Activated CD4-positive, alpha-beta memory T cell treated with anti-CD3 and anti-CD28 coated beads, Interleukin-2, amount 10 ng/mL, durations not matched to agents 7 days and 5 days (primary cell): ENCODE results near the gene KREMEN1. TPM values are rescaled to one million over a fixed set of nuclear protein-coding genes. Genes with fewer than 3 reads are reported as not detected.

ENCODE experiments used
- CTCF ChIA-PET: fragments of 350-600 bp; sonication (Branson Sonifier 250); formaldehyde crosslinking; loops from one replicate; lab custom pipeline; 2021; ENCODE audit warnings: antibody characterized with exemption, inconsistent platforms; lab: Charles Lee
- POLR2A ChIA-PET: fragments of 350-600 bp; sonication (Branson Sonifier 250); formaldehyde crosslinking; loops from one replicate; lab custom pipeline; 2021; ENCODE audit warnings: antibody characterized with exemption; lab: Charles Lee
- DNase-seq: peaks from one replicate; pipeline ENCODE4 v3.0.0-alpha.2; 2020
- H3K27ac Mint-ChIP-seq: one replicate; pipeline ENCODE4 v1.8.0; 2021; ENCODE audit warnings: mild to moderate bottlenecking, mixed read lengths
- H3K27me3 Mint-ChIP-seq: one replicate; pipeline ENCODE4 v1.8.0; 2021; ENCODE audit warnings: mixed read lengths
- H3K36me3 Mint-ChIP-seq: one replicate; pipeline ENCODE4 v1.8.0; 2021; ENCODE audit warnings: low read depth, mixed read lengths
- H3K4me1 Mint-ChIP-seq: one replicate; pipeline ENCODE4 v1.8.0; 2021; ENCODE audit warnings: mixed read lengths
- H3K4me3 Mint-ChIP-seq: one replicate; pipeline ENCODE4 v1.8.0; 2021; ENCODE audit warnings: mild to moderate bottlenecking, mixed read lengths
- H3K9me3 Mint-ChIP-seq: one replicate; pipeline ENCODE4 v1.8.0; 2021; ENCODE audit warnings: mixed read lengths
- total RNA-seq, 2 experiments: library from RNA; stranded (reverse); gene quantifications; one replicate each; pipeline ENCODE4 v1.2.3, GENCODE V29; 2021

Gene KREMEN1
- total RNA-seq, 2 experiments from 2014 or later: not detected

DNA sequence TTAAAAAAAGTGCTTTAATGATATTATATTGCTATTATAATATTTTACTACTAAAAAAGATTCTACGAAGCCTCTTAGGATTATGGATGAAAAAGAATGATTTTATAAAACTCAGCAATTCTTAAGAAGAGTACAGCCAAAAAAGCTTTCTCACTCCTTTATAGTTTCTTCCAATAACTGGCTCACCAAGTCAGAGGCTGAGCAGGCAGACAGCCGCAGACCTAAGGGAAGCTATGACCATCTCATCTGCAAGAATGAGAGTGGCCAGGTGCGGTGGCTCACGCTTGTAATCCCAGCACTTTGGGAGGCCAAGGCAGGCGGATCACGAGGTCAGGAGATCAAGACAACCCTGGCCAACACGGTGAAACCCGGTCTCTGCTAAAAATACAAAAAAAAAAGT, 120.2 kb downstream of the KREMEN1 start:
- ChIA-PET POLR2A (no interaction called here), CTCF (interaction anchor here (0.6 to 0.7 kb wide), 3 partner anchors 10 to 287 kb away, joined by 3 read pairs; no protein-coding TSS in a partner anchor)
- no peak for DNase-seq
- peaks cover 6% of the 10 kb centered on the region for H3K9me3 Mint-ChIP-seq
- no peak overlapping the region for H3K27ac Mint-ChIP-seq
- H3K4me3 Mint-ChIP-seq: no peak overlapping the region
- peaks cover 27% of the 10 kb centered on the region for H3K27me3 Mint-ChIP-seq
- H3K36me3 Mint-ChIP-seq: no peaks in the 10 kb centered on the region
- H3K4me1 Mint-ChIP-seq: no peaks in the 10 kb centered on the region

DNA sequence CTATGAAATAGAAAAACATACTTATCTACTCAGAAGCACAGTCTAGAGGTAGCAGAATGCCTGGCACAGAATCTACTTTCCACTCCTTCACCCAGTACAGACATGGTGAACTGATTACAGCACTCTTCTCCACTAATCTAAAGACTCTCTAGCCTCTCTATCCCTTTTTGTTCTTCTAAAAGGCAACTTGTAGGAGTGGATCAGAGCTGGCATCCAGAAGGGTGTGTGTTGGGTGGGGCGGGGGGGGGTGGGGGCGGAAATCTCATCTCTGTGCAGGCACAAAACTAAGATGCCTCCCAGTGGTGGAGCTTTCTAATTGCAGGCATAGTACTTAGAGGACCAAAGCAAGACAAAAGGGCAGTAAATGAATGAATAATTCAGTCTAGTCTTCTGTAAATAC, 121.3 kb downstream of the KREMEN1 start:
- no peaks in the 10 kb centered on the region for H3K4me1 Mint-ChIP-seq
- no peak overlapping the region for H3K27ac Mint-ChIP-seq
- no peak overlapping the region for H3K4me3 Mint-ChIP-seq
- ChIA-PET POLR2A (no interaction called here), CTCF (no interaction called here)
- H3K27me3 Mint-ChIP-seq: peaks cover 27% of the 10 kb centered on the region
- H3K36me3 Mint-ChIP-seq: no peaks in the 10 kb centered on the region
- H3K9me3 Mint-ChIP-seq: peaks cover 6% of the 10 kb centered on the region
- DNase-seq: no peak

DNA sequence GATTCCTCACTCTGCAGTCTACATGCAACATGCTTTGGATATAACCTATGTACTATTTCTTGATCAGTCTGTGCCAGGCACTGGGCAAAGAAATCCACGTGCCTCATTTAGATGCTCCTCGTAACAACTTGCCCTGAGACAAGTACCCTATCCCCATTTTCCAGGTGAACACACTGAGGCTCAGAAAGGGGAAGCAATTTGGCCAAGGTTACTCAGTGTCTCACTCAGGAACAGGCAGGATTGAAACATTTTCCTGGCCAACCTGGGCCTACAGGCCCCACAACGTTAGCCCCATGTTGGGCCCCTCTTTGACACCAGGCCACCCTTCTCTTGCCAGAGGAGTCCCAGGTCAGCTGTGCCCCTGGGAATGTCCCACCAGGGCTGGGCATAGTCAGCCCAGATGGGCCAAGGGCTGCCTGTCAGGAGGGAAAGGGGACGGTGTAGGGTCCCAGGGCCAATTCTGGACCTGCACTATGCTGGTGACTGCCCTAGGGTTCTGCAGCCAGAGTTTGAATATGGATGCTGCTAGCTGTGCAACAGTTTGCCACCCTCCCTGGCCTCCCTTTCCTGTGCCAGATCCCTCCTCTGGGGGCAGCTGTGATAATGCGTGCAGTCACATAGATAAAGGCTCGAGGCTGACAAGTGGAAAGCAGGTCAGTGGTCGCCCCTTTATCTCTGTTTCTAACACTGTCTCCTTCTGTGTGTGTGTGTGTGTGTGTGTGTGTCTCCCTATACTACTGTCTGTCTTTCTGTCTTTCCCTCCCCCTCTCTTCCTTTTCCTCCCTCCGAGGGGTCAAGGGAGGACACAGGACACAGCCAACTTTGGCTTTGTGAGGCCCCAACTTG, 122.5 kb downstream of the KREMEN1 start:
- POLR2A ChIA-PET: no interaction called here
- Mint-ChIP-seq H3K36me3 (no peaks in the 10 kb centered on the region), H3K27ac (no peak overlapping the region), H3K4me1 (no peaks in the 10 kb centered on the region), H3K27me3 (peaks cover 28% of the 10 kb centered on the region), H3K4me3 (no peak overlapping the region), H3K9me3 (peaks cover 6% of the 10 kb centered on the region)
- DNase-seq: no peak
- CTCF ChIA-PET: no interaction called here

DNA sequence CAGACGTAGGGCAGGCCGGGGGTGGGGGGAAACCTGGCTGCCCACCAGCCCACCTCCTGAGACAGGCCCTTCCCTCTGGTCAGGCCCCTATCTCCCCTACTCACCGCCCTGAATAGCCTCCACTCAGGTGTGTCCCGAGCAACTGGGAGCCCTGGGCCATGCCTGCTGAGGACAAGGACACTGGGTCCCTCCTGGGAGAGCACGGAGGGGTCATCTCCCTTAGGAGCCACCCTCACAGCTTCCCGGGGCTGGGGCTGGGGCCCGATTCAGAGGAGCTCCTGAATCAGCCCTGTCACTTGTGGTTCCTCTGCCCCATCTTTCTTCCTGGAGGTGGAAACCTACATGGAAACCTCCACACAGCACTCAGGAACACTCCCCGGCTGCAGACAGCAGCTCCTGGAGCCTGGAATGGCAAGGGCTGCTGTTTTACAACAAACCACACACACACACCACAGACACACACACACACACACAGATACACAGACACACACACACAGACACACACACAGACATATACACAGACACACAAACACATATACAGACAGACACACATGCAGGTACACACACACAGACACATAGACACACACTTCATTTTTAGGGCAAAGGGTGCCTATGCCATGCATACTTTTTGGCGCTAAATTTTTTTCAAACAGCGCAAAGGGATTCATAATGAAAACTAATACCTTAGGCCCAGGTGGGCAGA, 123.3 kb downstream of the KREMEN1 start:
- CTCF ChIA-PET: no interaction called here
- H3K27me3 Mint-ChIP-seq: peaks cover 30% of the 10 kb centered on the region
- no peaks in the 10 kb centered on the region for H3K36me3 Mint-ChIP-seq
- DNase-seq: no peak
- no peak overlapping the region for H3K4me3 Mint-ChIP-seq
- no peak overlapping the region for H3K27ac Mint-ChIP-seq
- peaks cover 6% of the 10 kb centered on the region for H3K9me3 Mint-ChIP-seq
- POLR2A ChIA-PET: no interaction called here
- H3K4me1 Mint-ChIP-seq: peaks cover 2% of the 10 kb centered on the region

DNA sequence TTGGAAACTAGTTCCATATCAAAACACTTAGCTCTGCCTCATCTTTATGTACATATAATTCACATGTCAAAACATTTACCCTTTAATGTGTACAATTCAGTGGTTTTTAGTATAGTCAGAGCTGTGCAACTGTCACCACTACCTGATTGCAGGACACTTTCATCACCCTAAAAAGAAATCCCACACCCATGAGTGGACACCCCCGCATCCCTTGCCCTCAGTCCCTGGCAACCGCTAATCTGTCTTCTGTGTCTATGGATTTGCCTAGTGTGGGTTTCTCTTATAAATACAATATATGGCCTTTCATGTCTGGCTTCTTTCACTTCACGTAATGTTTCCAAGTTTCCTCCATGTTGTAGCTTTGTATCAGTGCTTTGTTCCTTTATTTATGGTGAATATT, 124.3 kb downstream of the KREMEN1 start:
- Mint-ChIP-seq H3K27ac (no peak overlapping the region), H3K36me3 (no peaks in the 10 kb centered on the region), H3K4me3 (no peak overlapping the region), H3K9me3 (peaks cover 6% of the 10 kb centered on the region), H3K4me1 (peaks cover 12% of the 10 kb centered on the region), H3K27me3 (peaks cover 31% of the 10 kb centered on the region)
- CTCF ChIA-PET: no interaction called here
- no peak for DNase-seq
- POLR2A ChIA-PET: no interaction called here

DNA sequence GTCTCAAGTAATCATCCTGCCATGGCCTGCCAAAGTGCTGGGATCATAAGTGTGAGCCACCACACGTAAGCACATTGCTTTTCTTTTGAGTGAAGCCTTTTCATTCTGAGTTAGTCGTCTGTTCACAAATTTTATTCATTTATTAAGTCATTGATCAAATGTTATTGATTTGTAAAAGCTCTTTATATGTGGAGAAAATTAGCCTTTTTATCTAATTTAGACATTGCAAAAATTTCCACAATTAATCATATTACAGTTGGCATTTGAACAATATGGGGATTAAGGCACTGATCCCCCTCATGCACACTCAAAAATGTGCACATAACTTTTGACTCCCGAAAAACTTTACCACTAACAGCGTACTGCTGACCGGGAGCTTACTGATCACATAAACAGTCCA, 125.4 kb downstream of the KREMEN1 start:
- H3K36me3 Mint-ChIP-seq: no peaks in the 10 kb centered on the region
- ChIA-PET CTCF (no interaction called here), POLR2A (interaction anchor here (1.0 kb wide), 1 partner anchor 11 kb away, joined by 3 read pairs; no protein-coding TSS in a partner anchor)
- no peak for DNase-seq
- H3K9me3 Mint-ChIP-seq: peaks cover 6% of the 10 kb centered on the region
- H3K27ac Mint-ChIP-seq: no peak overlapping the region
- H3K4me3 Mint-ChIP-seq: no peak overlapping the region
- peaks cover 29% of the 10 kb centered on the region for H3K27me3 Mint-ChIP-seq
- H3K4me1 Mint-ChIP-seq: peaks cover 23% of the 10 kb centered on the region

DNA sequence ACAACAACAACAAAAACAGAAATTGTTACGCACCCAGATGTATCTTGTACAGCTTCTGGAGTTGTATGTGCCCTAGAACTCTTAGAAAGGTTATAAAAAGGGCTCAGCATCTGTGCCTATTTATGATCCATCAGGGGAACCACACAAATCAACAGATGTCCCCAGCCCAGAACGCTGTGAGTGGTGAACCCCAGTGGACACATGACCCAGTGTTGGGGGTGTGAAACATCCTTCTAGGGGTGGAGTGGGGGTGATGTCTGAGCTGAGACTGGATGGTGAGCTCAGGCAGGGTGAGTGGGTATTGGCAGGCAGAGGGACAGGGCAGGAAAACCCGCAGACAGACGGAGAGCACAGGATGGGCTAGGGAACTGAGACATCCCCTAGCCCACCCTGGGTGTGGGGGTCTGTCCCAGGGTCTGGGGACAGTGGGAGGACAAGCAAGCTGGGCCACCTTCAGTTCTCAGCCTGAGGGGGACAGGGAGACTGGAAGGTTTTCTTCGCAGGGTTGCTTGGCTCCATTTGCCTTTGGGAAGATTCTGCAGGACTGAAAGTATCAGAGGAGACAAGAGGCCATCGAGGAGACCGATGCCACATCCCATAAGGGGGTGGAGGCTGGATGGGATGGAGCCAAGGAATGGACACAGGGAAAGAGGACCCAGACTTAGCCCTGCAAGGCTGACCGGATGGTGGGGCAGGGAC, 127.0 kb downstream of the KREMEN1 start:
- H3K4me3 Mint-ChIP-seq: no peak overlapping the region
- no peak overlapping the region for H3K27ac Mint-ChIP-seq
- peaks cover 30% of the 10 kb centered on the region for H3K4me1 Mint-ChIP-seq
- DNase-seq: no peak
- ChIA-PET CTCF (no interaction called here), POLR2A (no interaction called here)
- peaks cover 3% of the 10 kb centered on the region for H3K9me3 Mint-ChIP-seq
- H3K36me3 Mint-ChIP-seq: no peaks in the 10 kb centered on the region
- peaks cover 40% of the 10 kb centered on the region for H3K27me3 Mint-ChIP-seq

DNA sequence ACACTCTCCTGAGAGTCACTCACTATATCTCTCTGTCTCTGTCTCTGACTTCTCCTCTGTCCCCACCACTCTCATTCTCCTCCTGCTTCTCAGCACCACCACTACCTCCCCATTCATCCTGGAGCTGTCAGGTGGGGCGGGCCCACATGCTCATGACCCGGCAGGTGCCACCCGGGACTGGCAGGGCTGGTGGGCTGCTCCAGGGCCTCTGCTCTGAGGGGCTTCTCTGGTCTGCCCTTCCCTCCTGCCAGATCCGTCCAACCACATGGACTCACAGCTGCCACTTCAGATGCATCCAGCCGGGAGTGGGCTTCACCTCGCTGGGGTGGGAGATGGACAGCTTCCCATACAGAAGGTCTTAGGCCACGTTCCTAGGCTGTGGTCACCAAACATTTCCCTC, 128.1 kb downstream of the KREMEN1 start:
- Mint-ChIP-seq H3K9me3 (no peaks in the 10 kb centered on the region), H3K36me3 (no peaks in the 10 kb centered on the region), H3K27ac (no peak overlapping the region), H3K4me3 (no peak overlapping the region), H3K4me1 (peaks cover 31% of the 10 kb centered on the region), H3K27me3 (peaks cover 44% of the 10 kb centered on the region)
- POLR2A ChIA-PET: no interaction called here
- no peak for DNase-seq
- CTCF ChIA-PET: no interaction called here

DNA sequence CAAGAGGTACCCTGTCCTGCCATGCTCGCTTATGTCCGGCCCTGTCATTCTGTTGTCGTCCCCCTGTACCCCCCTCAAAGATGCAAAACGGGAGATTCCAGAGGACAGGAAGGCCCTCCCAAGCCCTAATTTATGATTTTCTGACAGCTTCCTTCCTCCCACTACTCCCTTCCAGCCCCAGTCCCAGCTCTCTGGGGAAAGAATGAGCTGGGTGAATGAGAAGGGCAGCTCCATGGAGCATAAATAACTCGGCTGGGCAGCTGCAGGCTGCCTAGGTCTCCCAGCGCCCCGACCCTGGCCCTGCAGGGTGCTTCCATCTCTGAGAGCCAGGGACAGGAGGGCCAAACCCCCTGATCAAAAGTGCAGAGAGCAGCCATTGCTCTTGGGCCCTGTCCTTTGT, 128.9 kb downstream of the KREMEN1 start:
- Mint-ChIP-seq H3K4me1 (peaks cover 35% of the 10 kb centered on the region), H3K9me3 (no peaks in the 10 kb centered on the region), H3K4me3 (no peak overlapping the region), H3K36me3 (no peaks in the 10 kb centered on the region), H3K27me3 (peaks cover 48% of the 10 kb centered on the region), H3K27ac (peak overlapping the region; percentile 71)
- POLR2A ChIA-PET: no interaction called here
- CTCF ChIA-PET: no interaction called here
- DNase-seq: no peak

DNA sequence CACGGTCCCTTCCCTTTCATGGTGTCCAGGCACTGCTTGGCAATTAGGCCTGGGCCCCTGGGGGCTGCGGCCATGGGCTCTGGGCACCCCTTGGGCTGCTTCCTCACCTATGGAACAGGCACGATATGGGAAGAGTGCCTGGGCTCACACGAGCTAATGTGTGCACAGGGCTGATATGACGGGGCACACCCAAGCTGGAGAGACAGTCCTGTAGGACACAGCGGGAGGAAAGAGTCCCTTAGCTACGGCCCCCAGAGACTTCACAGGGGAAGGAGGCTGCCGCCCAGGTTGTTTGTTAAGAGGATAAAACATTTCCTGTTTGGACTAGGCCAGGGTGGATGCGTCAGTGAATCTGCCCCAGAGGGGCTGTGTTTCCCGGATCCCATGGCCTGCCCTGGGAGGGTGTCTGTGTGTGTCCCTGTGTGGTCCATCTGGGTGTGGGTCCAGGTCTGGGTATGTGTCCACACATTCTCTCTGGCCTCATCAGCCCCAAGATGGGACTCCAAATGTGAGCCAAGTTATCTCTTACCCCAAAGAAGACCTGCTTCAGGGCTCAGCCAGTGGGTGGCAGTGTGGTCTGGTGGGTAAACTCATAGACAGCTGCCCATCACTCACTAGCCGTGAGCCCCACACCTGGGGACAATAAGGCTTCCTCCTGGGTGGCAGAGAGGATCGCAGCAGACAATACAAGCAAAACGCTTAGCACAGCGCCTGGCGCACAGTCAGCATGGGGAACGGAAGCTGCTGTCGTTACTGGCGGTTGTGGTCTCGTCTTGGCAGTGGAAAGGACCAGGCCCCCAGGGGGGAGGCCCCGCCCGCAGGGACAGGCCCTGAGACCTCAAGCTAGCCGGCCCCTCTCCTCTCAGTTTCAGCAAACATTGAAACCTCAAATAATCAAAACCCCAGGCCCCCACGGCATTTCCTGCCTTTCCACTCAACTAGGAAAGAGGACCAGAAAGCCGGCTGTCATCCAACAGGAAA, 129.7 kb downstream of the KREMEN1 start:
- H3K27me3 Mint-ChIP-seq: peaks cover 50% of the 10 kb centered on the region
- ChIA-PET POLR2A (interaction anchor here (0.6 to 1.0 kb wide), 3 partner anchors 35 to 141 kb away, joined by 3 read pairs; partner anchors contain the start of gene C22orf31), CTCF (interaction anchor here (0.5 to 2.4 kb wide), 4 partner anchors 10 to 65 kb away, joined by 3 to 17 read pairs (median 8); no protein-coding TSS in a partner anchor)
- H3K27ac Mint-ChIP-seq: peak overlapping the region; percentile 71
- no peaks in the 10 kb centered on the region for H3K36me3 Mint-ChIP-seq
- H3K4me3 Mint-ChIP-seq: peak overlapping the region; percentile 41
- H3K4me1 Mint-ChIP-seq: peaks cover 35% of the 10 kb centered on the region
- no peaks in the 10 kb centered on the region for H3K9me3 Mint-ChIP-seq
- DNase-seq: peak; percentile 78

DNA sequence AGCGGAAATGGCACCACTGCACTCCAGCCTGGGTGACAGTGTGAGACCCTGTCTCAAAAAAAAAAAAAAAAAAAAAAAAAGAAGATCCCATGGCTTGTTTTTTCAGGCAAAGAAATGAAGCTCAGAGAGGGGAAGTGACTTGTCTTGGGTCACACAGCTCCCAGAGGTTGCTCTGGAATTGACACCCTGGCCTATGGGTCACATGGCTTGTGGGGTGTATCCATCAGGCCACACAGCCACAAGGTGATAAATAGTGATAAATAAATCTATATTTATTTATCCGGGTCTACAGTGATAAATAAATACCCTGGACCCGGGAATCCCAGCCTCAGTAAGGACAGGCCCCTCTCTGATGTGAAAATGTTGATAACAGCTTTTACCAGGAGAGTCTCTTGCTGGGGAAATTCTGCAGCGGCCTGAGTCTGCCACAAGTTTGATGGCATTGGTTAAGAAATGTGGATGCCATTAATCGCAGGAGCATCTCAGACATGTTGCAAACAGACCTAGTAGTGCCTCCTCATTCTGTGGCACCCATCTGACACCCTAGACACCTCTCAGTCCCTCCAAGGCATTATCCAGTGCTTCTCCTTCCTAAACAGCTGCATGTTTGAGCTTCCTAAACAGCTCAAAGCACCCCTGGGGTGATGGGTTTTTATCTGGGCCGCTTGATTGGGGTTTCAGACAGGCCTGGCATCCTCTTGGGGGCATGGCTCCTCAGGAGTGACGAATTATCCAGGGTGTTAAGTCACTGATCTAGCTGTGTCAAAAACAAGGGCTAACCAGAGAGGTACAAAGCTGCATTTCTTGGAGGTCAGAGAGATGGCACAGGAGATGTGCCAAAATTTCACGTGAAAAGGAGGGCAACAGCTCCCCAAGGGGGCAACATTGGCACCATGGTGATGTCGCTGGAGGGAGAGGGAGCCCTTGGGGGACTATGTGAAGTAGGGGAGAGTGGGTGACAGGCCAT, 130.9 kb downstream of the KREMEN1 start:
- Mint-ChIP-seq H3K27ac (no peak overlapping the region), H3K4me1 (peaks cover 35% of the 10 kb centered on the region), H3K4me3 (no peak overlapping the region), H3K36me3 (no peaks in the 10 kb centered on the region), H3K9me3 (no peaks in the 10 kb centered on the region), H3K27me3 (peaks cover 55% of the 10 kb centered on the region)
- CTCF ChIA-PET: interaction anchor here (0.5 to 2.4 kb wide), 4 partner anchors 11 to 232 kb away, joined by 3 to 17 read pairs (median 8); no protein-coding TSS in a partner anchor
- POLR2A ChIA-PET: interaction anchor here (0.6 kb wide), 1 partner anchor 65 kb away, joined by 3 read pairs; no protein-coding TSS in a partner anchor
- DNase-seq: no peak
